Testis (tissue), 3 donors: ENCODE results near the gene PIK3C3. TPM values are rescaled to one million over a fixed set of nuclear protein-coding genes. Genes with fewer than 3 reads are reported as not detected.

Experiments
- DNase-seq: peaks from one replicate; pipeline ENCODE4 v3.0.0-alpha.2; 2019
- H3K27ac ChIP-seq, 2 donors: fragments of 200-600 bp; sonication (generic); one replicate each; pipeline ENCODE4 v1.5.1; 2019
- H3K27me3 ChIP-seq: fragments of 200-600 bp; sonication (generic); one replicate; pipeline ENCODE4 v1.5.1; 2019
- H3K36me3 ChIP-seq: fragments of 200-600 bp; sonication (generic); one replicate; pipeline ENCODE4 v1.5.1; 2017; ENCODE audit warnings: low read depth; ENCODE audit errors: missing control alignments
- H3K4me1 ChIP-seq: fragments of 200-600 bp; sonication (generic); one replicate; pipeline ENCODE4 v1.5.1; 2019
- H3K4me3 ChIP-seq, 2 donors: fragments of 200-600 bp; sonication (generic); one replicate each; pipeline ENCODE4 v1.5.1; 2017 to 2019
- H3K9me3 ChIP-seq: fragments of 200-600 bp; sonication (generic); one replicate; pipeline ENCODE4 v1.5.1; 2017
- CTCF ChIP-seq, 3 experiments: fragments of 450-650 bp in 2 of 3; fragments of 200-600 bp in 1 of 3; sonication (generic) in 1 of 3; IDR thresholded peaks; one replicate each; pipeline ENCODE4 v1.5.1; 2016 to 2019; ENCODE audit warnings: antibody characterized with exemption in 3 of 3, mild to moderate bottlenecking in 2 of 3, moderate library complexity in 1 of 3
- POLR2A ChIP-seq: fragments of 450-650 bp; IDR thresholded peaks from one replicate; pipeline ENCODE4 v1.6.1; 2017; ENCODE audit warnings: antibody characterized with exemption, mild to moderate bottlenecking, moderate library complexity
- WGBS, 2 donors: methylation state at CpG; one replicate each; pipeline ENCODE4 v1.1.5; 2018; 5-methylcytosine and 5-hydroxymethylcytosine counted together
- intact Hi-C: fragments of 100-400 bp; cut with DNase I; formaldehyde crosslinking; loops from one replicate; pipeline ENCODE4 v1.15.1; 2023; ENCODE audit warnings: low total_unique reads
- polyA plus RNA-seq: library from polyadenylated mRNA; stranded (reverse); fragments of 350-450 nt; fragmentation: Illumina TruSeq; extraction: RNeasy Lipid Tissue Mini Kit (QIAGEN cat#74804); gene quantifications from one replicate; pipeline ENCODE4 v1.2.3, GENCODE V29; 2014; ENCODE audit warnings: low read depth, low replicate concordance; ENCODE audit not compliant: insufficient read depth
- total RNA-seq, 2 donors: library from RNA; depleted of rRNA; stranded (reverse); fragments of >200 nt; gene quantifications; one replicate each; pipeline ENCODE4 v1.2.3, GENCODE V29; 2016

The PIK3C3 gene
- total and polyA plus RNA-seq, 3 donors from 2014 or later, result 56.8 to 94.1 (median 75.1) TPM

- Histone ChIP-seq H3K36me3 (no peaks in the 10 kb centered on the region), H3K9me3 (no peaks in the 10 kb centered on the region), H3K27ac (no peak overlapping the region), H3K4me3 (no peak overlapping the region), H3K4me1 (no peaks in the 10 kb centered on the region), H3K27me3 (no peaks in the 10 kb centered on the region)
- 100% methylated on average over 1 of the region's 1 CpG for WGBS, 2 donors
- TF ChIP-seq CTCF (IDR thresholded peaks at IDR 0.05) (no peak), POLR2A (no peak)
- DNase-seq, result no peak
- intact Hi-C loops, result no loop called here
Observed at GRCh38 chr18:42024131-42024530, 69.1 kb downstream of the PIK3C3 start.

- intact Hi-C loops, result no loop called here
- H3K9me3 ChIP-seq, result no peaks in the 10 kb centered on the region
- H3K27ac ChIP-seq, result no peak overlapping the region
- WGBS, 2 donors, result 92 to 96% methylated on average over 1 of the region's 1 CpG
- H3K27me3 ChIP-seq, result no peaks in the 10 kb centered on the region
- H3K4me3 ChIP-seq, result no peak overlapping the region
- no peaks in the 10 kb centered on the region for H3K4me1 ChIP-seq
- TF ChIP-seq CTCF (IDR thresholded peaks at IDR 0.05) (no peak), POLR2A (no peak)
- H3K36me3 ChIP-seq, result no peaks in the 10 kb centered on the region
- no peak for DNase-seq
Observed at GRCh38 chr18:42025491-42025890, 70.5 kb downstream of the PIK3C3 start.

- H3K9me3 ChIP-seq, result no peaks in the 10 kb centered on the region
- no peak overlapping the region for H3K27ac ChIP-seq
- no peak overlapping the region for H3K4me3 ChIP-seq
- 94 to 96% methylated on average over 5 of the region's 5 CpGs for WGBS, 2 donors
- H3K27me3 ChIP-seq, result no peaks in the 10 kb centered on the region
- H3K36me3 ChIP-seq, result no peaks in the 10 kb centered on the region
- TF ChIP-seq CTCF (IDR thresholded peaks at IDR 0.05) (no peak), POLR2A (no peak)
- intact Hi-C loops, result no loop called here
- no peaks in the 10 kb centered on the region for H3K4me1 ChIP-seq
- no peak for DNase-seq
Observed at GRCh38 chr18:42025974-42026625, 71.1 kb downstream of the PIK3C3 start.

- TF ChIP-seq CTCF (IDR thresholded peaks at IDR 0.05) (peak; percentile 41 to 76 (median 56)), POLR2A (no peak)
- no peaks in the 10 kb centered on the region for H3K27me3 ChIP-seq
- no peak overlapping the region for H3K4me3 ChIP-seq
- no peaks in the 10 kb centered on the region for H3K9me3 ChIP-seq
- no peaks in the 10 kb centered on the region for H3K36me3 ChIP-seq
- DNase-seq, result peak; percentile 32
- H3K4me1 ChIP-seq, result no peaks in the 10 kb centered on the region
- intact Hi-C loops, result no loop called here
- WGBS, 2 donors, result 59 to 75% methylated on average over 6 of the region's 6 CpGs
- no peak overlapping the region for H3K27ac ChIP-seq
Observed at GRCh38 chr18:42028247-42028832, 73.3 kb downstream of the PIK3C3 start.

GRCh38 chr18:42029092-42029491 lies 74.1 kb downstream of the PIK3C3 start:
- no peaks in the 10 kb centered on the region for H3K36me3 ChIP-seq
- intact Hi-C loops, result no loop called here
- H3K4me1 ChIP-seq, result no peaks in the 10 kb centered on the region
- no peaks in the 10 kb centered on the region for H3K27me3 ChIP-seq
- WGBS, 2 donors, result 94 to 95% methylated on average over 7 of the region's 7 CpGs
- DNase-seq, result no peak
- no peak overlapping the region for H3K27ac ChIP-seq
- no peak for TF ChIP-seq CTCF (IDR thresholded peaks at IDR 0.05)
- TF ChIP-seq POLR2A, result no peak
- no peak overlapping the region for H3K4me3 ChIP-seq
- H3K9me3 ChIP-seq, result no peaks in the 10 kb centered on the region
